Neural progenitor cell (in vitro differentiated cells): Measurements from ENCODE around the gene DNAJC21. TPM values are rescaled to one million over a fixed set of nuclear protein-coding genes. Genes with fewer than 3 reads are reported as not detected.

Source experiments
- DNase-seq: peaks from one replicate; pipeline ENCODE4 v3.0.0-alpha.2; 2016; ENCODE audit warnings: low spot score
- H2AFZ ChIP-seq: fragments of 200-600 bp; sonication (generic); replicated peaks from 2 replicates; pipeline ENCODE4 v1.6.1; 2016; ENCODE audit warnings: antibody characterized with exemption
- H3F3A ChIP-seq: fragments of 200-600 bp; sonication (generic); 2 replicates; pipeline ENCODE4 v1.6.1; 2016; ENCODE audit warnings: antibody characterized with exemption, low read depth
- H3K27ac ChIP-seq: fragments of 200-600 bp; sonication (generic); 2 replicates; pipeline ENCODE4 v1.5.1; 2016; ENCODE audit warnings: mild to moderate bottlenecking
- H3K27me3 ChIP-seq: fragments of 200-600 bp; sonication (generic); 2 replicates; pipeline ENCODE4 v1.6.1; 2016; ENCODE audit warnings: mild to moderate bottlenecking, moderate library complexity
- H3K36me3 ChIP-seq: fragments of 200-600 bp; sonication (generic); 2 replicates; pipeline ENCODE4 v1.5.1; 2016
- H3K4me1 ChIP-seq: fragments of 200-600 bp; sonication (generic); 2 replicates; pipeline ENCODE4 v1.6.1; 2016; ENCODE audit warnings: mixed run types
- H3K4me2 ChIP-seq: fragments of 200-600 bp; sonication (generic); 2 replicates; pipeline ENCODE4 v1.6.1; 2016
- H3K4me3 ChIP-seq: fragments of 200-600 bp; sonication (generic); 2 replicates; pipeline ENCODE4 v1.5.1; 2016
- H3K79me2 ChIP-seq: fragments of 200-600 bp; sonication (generic); 2 replicates; pipeline ENCODE4 v1.6.1; 2016; ENCODE audit warnings: low read depth
- H3K9ac ChIP-seq: fragments of 200-600 bp; sonication (generic); 2 replicates; pipeline ENCODE4 v1.6.1; 2016
- H3K9me3 ChIP-seq: fragments of 200-600 bp; sonication (generic); 2 replicates; pipeline ENCODE4 v1.5.1; 2016; ENCODE audit warnings: low read depth
- H4K20me1 ChIP-seq: fragments of 200-600 bp; sonication (generic); 2 replicates; pipeline ENCODE4 v1.6.1; 2016; ENCODE audit warnings: low read depth
- H3K27ac Mint-ChIP-seq: 3 replicates; pipeline ENCODE4 v1.8.0; 2021; ENCODE audit warnings: mixed read lengths
- H3K27me3 Mint-ChIP-seq: 2 replicates; pipeline ENCODE4 v1.8.0; 2022; ENCODE audit warnings: low read depth, mild to moderate bottlenecking, inconsistent platforms, moderate library complexity, mixed read lengths; ENCODE audit not compliant: insufficient read depth
- H3K36me3 Mint-ChIP-seq: 3 replicates; pipeline ENCODE4 v1.8.0; 2021; ENCODE audit warnings: mixed read lengths
- H3K4me1 Mint-ChIP-seq: 3 replicates; pipeline ENCODE4 v1.8.0; 2021; ENCODE audit warnings: mixed read lengths
- H3K4me3 Mint-ChIP-seq: 3 replicates; pipeline ENCODE4 v1.8.0; 2021; ENCODE audit warnings: mild to moderate bottlenecking, moderate library complexity, mixed read lengths
- H3K9me3 Mint-ChIP-seq: 3 replicates; pipeline ENCODE4 v1.8.0; 2020; ENCODE audit warnings: mixed read lengths
- EZH2 ChIP-seq: fragments of 200-600 bp; sonication (generic); IDR thresholded peaks from 2 replicates; pipeline ENCODE4 v1.6.1; 2017; ENCODE audit warnings: antibody characterized with exemption, mild to moderate bottlenecking, moderate library complexity
- EZH2phosphoT487 ChIP-seq: fragments of 200-600 bp; sonication (generic); IDR thresholded peaks from 2 replicates; pipeline ENCODE4 v1.6.1; 2017; ENCODE audit warnings: antibody characterized with exemption
- total RNA-seq: library from RNA; depleted of rRNA; stranded (reverse); fragments of >200 nt; gene quantifications from 2 replicates; pipeline ENCODE4 v1.2.3, GENCODE V29; 2015; ENCODE audit warnings: low replicate concordance
- TF ChIP-seq, protein P1 (sequence below): fragments of 200-600 bp; sonication (generic); IDR thresholded peaks from 2 replicates; pipeline ENCODE4 v1.5.1; 2017; ENCODE audit warnings: antibody characterized with exemption, mild to moderate bottlenecking

Gene DNAJC21
- total RNA-seq, 1 donor from 2014 or later = 52.8 TPM

DNA sequence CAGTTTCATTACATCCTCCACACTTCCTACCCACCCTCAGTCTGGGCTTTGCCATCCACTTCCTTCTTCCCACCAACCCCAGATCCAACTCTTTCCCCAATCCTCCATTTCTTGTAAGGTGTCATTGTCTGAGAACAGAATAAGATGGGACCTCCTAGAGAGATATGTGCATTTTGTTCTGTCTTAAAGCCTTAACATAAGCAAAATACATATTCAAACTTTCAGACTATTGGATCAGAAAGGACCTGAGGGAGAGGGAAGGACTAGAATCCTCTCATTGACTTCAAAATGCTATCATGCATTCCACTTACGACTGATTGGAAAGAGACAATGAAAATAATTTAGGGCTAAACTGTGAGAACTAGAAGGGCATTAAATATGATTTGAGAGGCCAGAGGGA lies 75.4 kb downstream of the DNAJC21 start:
- peaks cover 3% of the 10 kb centered on the region for H3K4me1 Mint-ChIP-seq
- no peak overlapping the region for H3K4me3 Mint-ChIP-seq
- DNase-seq = no peak
- no peaks in the 10 kb centered on the region for H3K27me3 Mint-ChIP-seq
- no peak overlapping the region for H2AFZ ChIP-seq
- no peaks in the 10 kb centered on the region for H3K36me3 ChIP-seq
- H3F3A ChIP-seq = no peaks in the 10 kb centered on the region
- H3K36me3 Mint-ChIP-seq = no peaks in the 10 kb centered on the region
- H3K9ac ChIP-seq = no peak overlapping the region
- H3K79me2 ChIP-seq = no peaks in the 10 kb centered on the region
- H3K4me1 ChIP-seq = no peaks in the 10 kb centered on the region
- H3K9me3 ChIP-seq = no peaks in the 10 kb centered on the region
- H4K20me1 ChIP-seq = no peaks in the 10 kb centered on the region
- no peak overlapping the region for H3K4me2 ChIP-seq
- no peak overlapping the region for H3K27ac ChIP-seq
- no peak overlapping the region for H3K4me3 ChIP-seq
- no peaks in the 10 kb centered on the region for H3K9me3 Mint-ChIP-seq
- H3K27ac Mint-ChIP-seq = no peak overlapping the region
- H3K27me3 ChIP-seq = peaks cover 3% of the 10 kb centered on the region
- TF ChIP-seq, protein P1, sequence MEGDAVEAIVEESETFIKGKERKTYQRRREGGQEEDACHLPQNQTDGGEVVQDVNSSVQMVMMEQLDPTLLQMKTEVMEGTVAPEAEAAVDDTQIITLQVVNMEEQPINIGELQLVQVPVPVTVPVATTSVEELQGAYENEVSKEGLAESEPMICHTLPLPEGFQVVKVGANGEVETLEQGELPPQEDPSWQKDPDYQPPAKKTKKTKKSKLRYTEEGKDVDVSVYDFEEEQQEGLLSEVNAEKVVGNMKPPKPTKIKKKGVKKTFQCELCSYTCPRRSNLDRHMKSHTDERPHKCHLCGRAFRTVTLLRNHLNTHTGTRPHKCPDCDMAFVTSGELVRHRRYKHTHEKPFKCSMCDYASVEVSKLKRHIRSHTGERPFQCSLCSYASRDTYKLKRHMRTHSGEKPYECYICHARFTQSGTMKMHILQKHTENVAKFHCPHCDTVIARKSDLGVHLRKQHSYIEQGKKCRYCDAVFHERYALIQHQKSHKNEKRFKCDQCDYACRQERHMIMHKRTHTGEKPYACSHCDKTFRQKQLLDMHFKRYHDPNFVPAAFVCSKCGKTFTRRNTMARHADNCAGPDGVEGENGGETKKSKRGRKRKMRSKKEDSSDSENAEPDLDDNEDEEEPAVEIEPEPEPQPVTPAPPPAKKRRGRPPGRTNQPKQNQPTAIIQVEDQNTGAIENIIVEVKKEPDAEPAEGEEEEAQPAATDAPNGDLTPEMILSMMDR = no peak
- TF ChIP-seq EZH2phosphoT487 (no peak), EZH2 (no peak)

Other genes with a start within 250 kb of the DNAJC21 start
- 0.96 and 1.3 TPM in 2 replicates for gene TTC23L, start 90.4 kb upstream of the DNAJC21 start, total RNA-seq
- 39.0 and 40.6 TPM in 2 replicates for gene RAD1, start 14.1 kb upstream of the DNAJC21 start, total RNA-seq
- 53.3 and 61.2 TPM in 2 replicates for gene BRIX1, start 13.8 kb upstream of the DNAJC21 start, total RNA-seq
- gene AGXT2, start 118.4 kb downstream of the DNAJC21 start, total RNA-seq = not detected in 2 replicates